PFSK-1 (cell line): ENCODE data around the gene CATSPER1.

Source experiments
- FOXP2 ChIP-seq: optimal IDR thresholded peaks from 2 replicates; pipeline ENCODE3; 2011; ENCODE audit warnings: borderline replicate concordance, control low read depth, inconsistent platforms; ENCODE audit not compliant: insufficient read depth; ENCODE audit errors: extremely low read length, extremely low read depth
- POLR2AphosphoS5 ChIP-seq: IDR thresholded peaks from 2 replicates; pipeline ENCODE4 v1.6.1; 2012; ENCODE audit warnings: low read depth, mild to moderate bottlenecking, control low read depth, low read length, moderate library complexity
- REST ChIP-seq, 2 experiments: IDR thresholded peaks; 2 replicates each; pipeline versions ENCODE4 v1.6.1 to v1.8.0; 2011 to 2012; ENCODE audit warnings: low read depth in 2 of 2, low read length in 2 of 2, control low read depth in 1 of 2, inconsistent platforms in 1 of 2, mild to moderate bottlenecking in 1 of 2, moderate library complexity in 1 of 2; ENCODE audit not compliant: insufficient read depth in 1 of 2
- SIN3A ChIP-seq: IDR thresholded peaks from 2 replicates; pipeline ENCODE4 v1.6.1; 2012; ENCODE audit warnings: mild to moderate bottlenecking, low read length, moderate library complexity, borderline replicate concordance; ENCODE audit not compliant: insufficient read depth
- TAF1 ChIP-seq: IDR thresholded peaks from 2 replicates; pipeline ENCODE4 v1.6.1; 2012; ENCODE audit warnings: low read length, control low read depth, borderline replicate concordance; ENCODE audit not compliant: insufficient read depth

Gene CATSPER1

GRCh38 chr11:66051766-66052663 lies 25.7 kb upstream of the CATSPER1 start, which contains the start of gene SF3B2:
TSS of gene SF3B2 (plus strand) at chr11:66052364. CDS start at chr11:66052385, 21 bp downstream.
- TF ChIP-seq SIN3A = peak; percentile 9; the same call in 1 of the 2 replicates
- peak; percentile 96 for TF ChIP-seq FOXP2
- TF ChIP-seq POLR2AphosphoS5 = peak; percentile 92
- TF ChIP-seq TAF1 = peak; percentile 92
- TF ChIP-seq REST (IDR thresholded peaks at IDR 0.05; ENCODE audit: insufficient read depth in 1 of 2, low read depth in 2 of 2, low read length in 2 of 2) = 0 out of 4 replicates have a peak, but pooled peaks of 1 of the 2 experiments have one; percentile 37

- TF ChIP-seq SIN3A (no peak), FOXP2 (no peak)
These were observed 25.1 kb upstream of the CATSPER1 start for GRCh38 chr11:66051371-66051765.

- TF ChIP-seq POLR2AphosphoS5 (no peak), FOXP2 (no peak), REST (IDR thresholded peaks at IDR 0.05; ENCODE audit: insufficient read depth in 1 of 2, low read depth in 2 of 2, low read length in 2 of 2) (no peak), TAF1 (no peak), SIN3A (no peak)
These were observed 24.4 kb upstream of the CATSPER1 start for GRCh38 chr11:66050581-66051231.

- no peak for TF ChIP-seq SIN3A
These were observed 22.5 kb upstream of the CATSPER1 start, which contains the start of gene GAL3ST3 for GRCh38 chr11:66048547-66049323. TSS of gene GAL3ST3 (minus strand) at chr11:66049161. CDS start at chr11:66045415, 3,746 bp downstream.

- no peak for TF ChIP-seq FOXP2
- no peak for TF ChIP-seq SIN3A
- TF ChIP-seq REST (IDR thresholded peaks at IDR 0.05; ENCODE audit: insufficient read depth in 1 of 2, low read depth in 2 of 2, low read length in 2 of 2) = no peak
- TF ChIP-seq POLR2AphosphoS5 = no peak
- TF ChIP-seq TAF1 = no peak
These were observed 21.5 kb upstream of the CATSPER1 start for GRCh38 chr11:66047541-66048365.

GRCh38 chr11:66046901-66047300 lies 20.6 kb upstream of the CATSPER1 start:
- TF ChIP-seq POLR2AphosphoS5 (no peak), TAF1 (no peak), SIN3A (no peak), FOXP2 (no peak), REST (IDR thresholded peaks at IDR 0.05; ENCODE audit: insufficient read depth in 1 of 2, low read depth in 2 of 2, low read length in 2 of 2) (no peak)
